Measurements from ENCODE around the gene ATP10B. TPM values are rescaled to one million over a fixed set of nuclear protein-coding genes. Genes with fewer than 3 reads are reported as not detected.

Gene ATP10B
- polyA plus RNA-seq, 1 of the 3 experiments (the other 2 are of a cell fraction): not detected

GRCh38 chr5:160537940-160538339 lies 314.1 kb downstream of the ATP10B start (continued):
- TF ChIP-seq ZBTB33 (IDR thresholded peaks at IDR 0.05; ENCODE audit: borderline replicate concordance, low read depth) (no peak), NFIC (IDR thresholded peaks at IDR 0.05; ENCODE audit: borderline replicate concordance) (no peak), YY1 (IDR thresholded peaks at IDR 0.05; ENCODE audit: low read depth) (no peak), RAD21 (IDR thresholded peaks at IDR 0.05; ENCODE audit: low read length) (no peak), GABPA (IDR thresholded peaks at IDR 0.05; ENCODE audit: low read depth) (no peak), FOXJ3 (CRISPR knock-in tag; IDR thresholded peaks at IDR 0.05) (no peak), FOSL2 (IDR thresholded peaks at IDR 0.05; ENCODE audit: borderline replicate concordance, low read depth) (no peak), SMC3 (IDR thresholded peaks at IDR 0.05; ENCODE audit: low read depth, low read length) (no peak), MXI1 (IDR thresholded peaks at IDR 0.05; ENCODE audit: low read depth, low read length) (no peak), TCF12 (IDR thresholded peaks at IDR 0.05) (no peak), PBX3 (IDR thresholded peaks at IDR 0.05) (no peak)
- TF ChIP-seq, protein P1, sequence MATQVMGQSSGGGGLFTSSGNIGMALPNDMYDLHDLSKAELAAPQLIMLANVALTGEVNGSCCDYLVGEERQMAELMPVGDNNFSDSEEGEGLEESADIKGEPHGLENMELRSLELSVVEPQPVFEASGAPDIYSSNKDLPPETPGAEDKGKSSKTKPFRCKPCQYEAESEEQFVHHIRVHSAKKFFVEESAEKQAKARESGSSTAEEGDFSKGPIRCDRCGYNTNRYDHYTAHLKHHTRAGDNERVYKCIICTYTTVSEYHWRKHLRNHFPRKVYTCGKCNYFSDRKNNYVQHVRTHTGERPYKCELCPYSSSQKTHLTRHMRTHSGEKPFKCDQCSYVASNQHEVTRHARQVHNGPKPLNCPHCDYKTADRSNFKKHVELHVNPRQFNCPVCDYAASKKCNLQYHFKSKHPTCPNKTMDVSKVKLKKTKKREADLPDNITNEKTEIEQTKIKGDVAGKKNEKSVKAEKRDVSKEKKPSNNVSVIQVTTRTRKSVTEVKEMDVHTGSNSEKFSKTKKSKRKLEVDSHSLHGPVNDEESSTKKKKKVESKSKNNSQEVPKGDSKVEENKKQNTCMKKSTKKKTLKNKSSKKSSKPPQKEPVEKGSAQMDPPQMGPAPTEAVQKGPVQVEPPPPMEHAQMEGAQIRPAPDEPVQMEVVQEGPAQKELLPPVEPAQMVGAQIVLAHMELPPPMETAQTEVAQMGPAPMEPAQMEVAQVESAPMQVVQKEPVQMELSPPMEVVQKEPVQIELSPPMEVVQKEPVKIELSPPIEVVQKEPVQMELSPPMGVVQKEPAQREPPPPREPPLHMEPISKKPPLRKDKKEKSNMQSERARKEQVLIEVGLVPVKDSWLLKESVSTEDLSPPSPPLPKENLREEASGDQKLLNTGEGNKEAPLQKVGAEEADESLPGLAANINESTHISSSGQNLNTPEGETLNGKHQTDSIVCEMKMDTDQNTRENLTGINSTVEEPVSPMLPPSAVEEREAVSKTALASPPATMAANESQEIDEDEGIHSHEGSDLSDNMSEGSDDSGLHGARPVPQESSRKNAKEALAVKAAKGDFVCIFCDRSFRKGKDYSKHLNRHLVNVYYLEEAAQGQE (IDR thresholded peaks at IDR 0.05; ENCODE audit: low read depth, low read length): no peak

- H3K4me1 ChIP-seq (ENCODE audit: control insufficient read depth in 1 of 2, insufficient read depth in 2 of 2, low read depth in 1 of 2, low read length in 1 of 2): no peaks in the 10 kb centered on the region
- H3K9me2 ChIP-seq: no peaks in the 10 kb centered on the region
- no peaks in the 10 kb centered on the region for H3K79me2 ChIP-seq (ENCODE audit: insufficient read depth)
- TF ChIP-seq ZBTB33 (IDR thresholded peaks at IDR 0.05; ENCODE audit: borderline replicate concordance, low read depth) (no peak), ELF1 (IDR thresholded peaks at IDR 0.05) (no peak), FOSL2 (IDR thresholded peaks at IDR 0.05; ENCODE audit: borderline replicate concordance, low read depth) (no peak), MEF2A (IDR thresholded peaks at IDR 0.05; ENCODE audit: borderline replicate concordance, low read depth) (no peak)
- no peaks in the 10 kb centered on the region for H3F3A ChIP-seq (replicated peaks; ENCODE audit: insufficient read depth)
- no peak overlapping the region for H3K9ac ChIP-seq
- H3K4me2 ChIP-seq: no peak overlapping the region; the same call in 1 of the 2 replicates
- ChIA-PET CTCF (interaction anchor here (1.0 kb wide), 1 partner anchor 29 kb away, joined by 3 read pairs; no protein-coding TSS in a partner anchor), POLR2A (no interaction called here)
- no peaks in the 10 kb centered on the region; the same call in 1 of the 2 replicates for H3K27me3 ChIP-seq (ENCODE audit: insufficient read depth)
- H4K20me1 ChIP-seq (ENCODE audit: insufficient read depth): no peaks in the 10 kb centered on the region
- no peak overlapping the region for H2AFZ ChIP-seq (ENCODE audit: low read depth)
- no peak overlapping the region for H3K27ac ChIP-seq (ENCODE audit: low read depth in 2 of 2, low read length in 1 of 2)
- no peak overlapping the region for H3K4me3 ChIP-seq (ENCODE audit: low read depth in 2 of 2, low read length in 1 of 2)
- DNase-seq: no peak
- H3K36me3 ChIP-seq (replicated peaks in 1 of 2; ENCODE audit: control insufficient read depth in 1 of 2, insufficient read depth in 2 of 2, low read length in 1 of 2): no peaks in the 10 kb centered on the region
- no peaks in the 10 kb centered on the region for H3K9me3 ChIP-seq
These were observed 314.9 kb downstream of the ATP10B start for GRCh38 chr5:160537116-160537515.

Measured in SK-N-SH (cell line).